Effector memory CD4-positive, alpha-beta T cell (primary cell): Measurements from ENCODE around the gene GAMT.
A peak's percentile ranks its signal among the peaks of the same experiment; 100 is the strongest.

Experiments
- DNase-seq, 3 donors: peaks; one replicate each; pipeline ENCODE4 v3.0.0-alpha.2; 2020
- H3K27ac ChIP-seq: 2 replicates; pipeline ENCODE4 v1.7.0; 2013; ENCODE audit warnings: mild to moderate bottlenecking, low read length, moderate library complexity; ENCODE audit not compliant: insufficient read depth, poor library complexity, severe bottlenecking
- H3K27me3 ChIP-seq: replicated peaks from 2 replicates; pipeline ENCODE4 v1.7.0; 2013; ENCODE audit warnings: mild to moderate bottlenecking, low read length; ENCODE audit not compliant: insufficient read depth, control insufficient read depth, poor library complexity, severe bottlenecking
- H3K36me3 ChIP-seq: 2 replicates; pipeline ENCODE4 v1.7.0; 2013; ENCODE audit warnings: mild to moderate bottlenecking, low read length, moderate library complexity; ENCODE audit not compliant: control insufficient read depth, insufficient read depth
- H3K4me1 ChIP-seq: 2 replicates; pipeline ENCODE4 v1.7.0; 2013; ENCODE audit warnings: low read length, mild to moderate bottlenecking; ENCODE audit not compliant: control insufficient read depth, insufficient read depth, poor library complexity, severe bottlenecking
- H3K4me3 ChIP-seq: 2 replicates; pipeline ENCODE4 v1.7.0; 2013; ENCODE audit warnings: low read length, low read depth, mild to moderate bottlenecking; ENCODE audit not compliant: insufficient read depth, poor library complexity, severe bottlenecking
- H3K9me3 ChIP-seq: 2 replicates; pipeline ENCODE4 v1.7.0; 2013; ENCODE audit warnings: mild to moderate bottlenecking, low read length, moderate library complexity; ENCODE audit not compliant: control insufficient read depth

GAMT gene

GRCh38 chr19:1410789-1411188 is 9.4 kb upstream of the GAMT start:
- H3K4me3 ChIP-seq, result no peak overlapping the region
- DNase-seq, result no peak
- peak overlapping the region; percentile 95 for H3K27ac ChIP-seq
- H3K4me1 ChIP-seq, result peaks cover 57% of the 10 kb centered on the region
- no peaks in the 10 kb centered on the region for H3K27me3 ChIP-seq
- peaks cover 6% of the 10 kb centered on the region for H3K36me3 ChIP-seq
- no peaks in the 10 kb centered on the region for H3K9me3 ChIP-seq

- Histone ChIP-seq H3K27ac (peak overlapping the region; percentile 95), H3K4me1 (peaks cover 53% of the 10 kb centered on the region), H3K36me3 (peaks cover 6% of the 10 kb centered on the region), H3K4me3 (no peak overlapping the region), H3K27me3 (no peaks in the 10 kb centered on the region), H3K9me3 (no peaks in the 10 kb centered on the region)
- no peak for DNase-seq
These were observed 8.9 kb upstream of the GAMT start for GRCh38 chr19:1410136-1410786.

- no peaks in the 10 kb centered on the region for H3K9me3 ChIP-seq
- peaks cover 6% of the 10 kb centered on the region for H3K36me3 ChIP-seq
- peak overlapping the region; percentile 96 for H3K4me3 ChIP-seq
- H3K4me1 ChIP-seq, result peaks cover 47% of the 10 kb centered on the region
- H3K27me3 ChIP-seq, result no peaks in the 10 kb centered on the region
- DNase-seq, result no peak
- peak overlapping the region; percentile 95 for H3K27ac ChIP-seq
These were observed 8.1 kb upstream of the GAMT start for GRCh38 chr19:1409204-1410005.

- H3K4me3 ChIP-seq, result peak overlapping the region; percentile 96
- H3K27ac ChIP-seq, result peak overlapping the region; percentile 95
- H3K9me3 ChIP-seq, result no peaks in the 10 kb centered on the region
- DNase-seq, result peak; percentile 34 to 50 (median 37)
- H3K27me3 ChIP-seq, result no peaks in the 10 kb centered on the region
- H3K4me1 ChIP-seq, result peaks cover 47% of the 10 kb centered on the region
- peaks cover 4% of the 10 kb centered on the region for H3K36me3 ChIP-seq
These were observed 7.2 kb upstream of the GAMT start for GRCh38 chr19:1408300-1409203.

- peak within 1 kb of the TSS; percentile 95 for H3K27ac ChIP-seq
- H3K9me3 ChIP-seq, result no peaks in the 10 kb centered on the region
- DNase-seq, result peak; percentile 16 to 29 (median 29)
- peak within 1 kb of the TSS; percentile 96 for H3K4me3 ChIP-seq
- no peaks in the 10 kb centered on the region for H3K27me3 ChIP-seq
- no peaks in the 10 kb centered on the region for H3K36me3 ChIP-seq
- H3K4me1 ChIP-seq, result peaks cover 47% of the 10 kb centered on the region
These were observed 6.4 kb upstream of the GAMT start, which contains the start of gene DAZAP1 for GRCh38 chr19:1407528-1408299. Gene DAZAP1 (plus strand): TSS chr19:1407586. CDS start chr19:1407774, 188 bp downstream.

- peak overlapping the region; percentile 39 for H3K4me3 ChIP-seq
- H3K36me3 ChIP-seq, result no peaks in the 10 kb centered on the region
- peak overlapping the region; percentile 95 for H3K27ac ChIP-seq
- H3K27me3 ChIP-seq, result no peaks in the 10 kb centered on the region
- peaks cover 41% of the 10 kb centered on the region for H3K4me1 ChIP-seq
- no peaks in the 10 kb centered on the region for H3K9me3 ChIP-seq
- peak; percentile 98 to 99 (median 99) for DNase-seq
These were observed 5.6 kb upstream of the GAMT start for GRCh38 chr19:1406774-1407527.

- Histone ChIP-seq H3K4me1 (peaks cover 19% of the 10 kb centered on the region), H3K27me3 (no peaks in the 10 kb centered on the region), H3K9me3 (no peaks in the 10 kb centered on the region), H3K36me3 (no peaks in the 10 kb centered on the region), H3K4me3 (peak overlapping the region; percentile 62), H3K27ac (no peak overlapping the region)
- DNase-seq, result no peak
These were observed 1.2 kb upstream of the GAMT start for GRCh38 chr19:1402411-1403070.

GRCh38 chr19:1401889-1402217 is 511 bp upstream of the GAMT start:
- H3K4me3 ChIP-seq, result peak overlapping the region; percentile 62
- no peaks in the 10 kb centered on the region for H3K27me3 ChIP-seq
- no peaks in the 10 kb centered on the region for H3K36me3 ChIP-seq
- no peaks in the 10 kb centered on the region for H3K9me3 ChIP-seq
- H3K27ac ChIP-seq, result no peak overlapping the region
- no peak for DNase-seq
- H3K4me1 ChIP-seq, result peaks cover 21% of the 10 kb centered on the region
